SW480 (cell line): ENCODE measurements around the gene AGRN.

Experiments used
- DNase-seq: peaks from one replicate; pipeline ENCODE4 v3.0.0-alpha.2; 2016; ENCODE audit warnings: low spot score

Gene AGRN

DNA sequence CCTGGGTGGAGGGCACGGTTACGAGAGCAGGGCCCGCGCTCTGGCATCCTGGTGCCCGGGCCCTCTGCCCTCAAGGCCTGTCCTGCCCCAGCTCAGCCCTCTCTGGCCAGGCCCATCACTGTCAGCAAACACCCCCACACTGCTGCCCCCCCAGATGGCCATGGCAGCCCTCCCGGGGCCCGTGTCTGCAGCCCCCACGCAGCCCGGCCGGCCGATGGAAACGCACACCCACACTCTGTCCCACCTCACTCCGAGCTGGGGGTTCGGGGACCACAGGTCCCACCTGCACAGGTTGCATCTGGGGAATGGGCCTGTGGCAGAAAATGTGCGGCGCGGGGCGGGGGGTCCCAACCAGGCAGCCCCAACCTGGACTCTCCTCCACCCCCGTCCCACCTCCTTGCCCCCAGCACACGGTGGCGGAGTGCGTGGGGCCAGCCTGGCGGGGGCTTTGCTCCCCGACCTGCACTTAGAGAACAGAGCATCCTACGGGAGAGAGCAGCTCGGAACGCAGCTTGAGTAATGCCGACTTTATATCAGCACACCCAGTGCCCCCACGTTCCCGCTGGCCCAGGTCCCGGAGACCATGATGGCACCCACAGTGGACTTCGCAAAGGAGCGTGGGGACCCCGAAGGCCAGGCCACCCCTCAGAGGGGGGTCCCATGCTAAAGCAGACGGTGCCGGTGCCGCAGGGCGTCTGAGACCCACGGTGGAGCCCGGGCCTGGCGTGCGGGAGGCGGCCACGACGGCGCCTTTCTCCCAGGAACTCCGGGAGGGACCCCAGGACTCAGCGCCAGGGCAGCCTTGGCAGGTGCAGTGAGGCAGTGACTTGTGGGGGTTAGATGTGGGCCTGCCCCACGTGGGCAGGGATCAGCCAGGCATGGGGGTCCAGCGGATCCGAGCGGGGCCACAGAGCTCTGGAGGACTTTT lies 61.7 kb downstream of the AGRN start:
- DNase-seq = no peak

DNA sequence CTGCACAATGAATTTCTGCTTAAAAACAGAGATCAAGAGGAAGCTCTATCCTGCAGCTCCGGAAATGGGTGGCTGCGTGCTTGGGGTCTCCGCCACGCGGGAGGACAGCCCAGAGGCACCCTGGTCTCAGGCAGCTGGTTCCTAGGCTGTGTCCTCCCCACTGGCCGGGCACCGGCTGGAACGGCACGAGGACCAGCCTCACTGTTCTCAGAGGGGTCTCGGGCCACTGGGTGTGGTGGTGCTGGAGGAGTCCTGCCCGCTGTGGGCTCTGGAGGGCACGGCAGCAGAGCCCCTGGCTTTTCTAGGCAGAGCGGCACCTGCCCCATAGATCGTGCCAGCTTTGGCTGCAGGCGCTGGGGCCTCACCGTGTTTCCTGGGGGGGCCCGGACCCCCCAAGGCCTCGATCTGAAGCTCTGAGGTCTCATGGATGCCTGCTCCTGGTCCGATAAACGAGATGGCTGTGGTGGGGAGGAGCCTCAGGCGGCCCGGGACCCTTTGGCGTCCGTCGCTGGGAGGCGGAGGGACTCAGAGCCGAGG lies 62.4 kb downstream of the AGRN start:
- DNase-seq = no peak

DNA sequence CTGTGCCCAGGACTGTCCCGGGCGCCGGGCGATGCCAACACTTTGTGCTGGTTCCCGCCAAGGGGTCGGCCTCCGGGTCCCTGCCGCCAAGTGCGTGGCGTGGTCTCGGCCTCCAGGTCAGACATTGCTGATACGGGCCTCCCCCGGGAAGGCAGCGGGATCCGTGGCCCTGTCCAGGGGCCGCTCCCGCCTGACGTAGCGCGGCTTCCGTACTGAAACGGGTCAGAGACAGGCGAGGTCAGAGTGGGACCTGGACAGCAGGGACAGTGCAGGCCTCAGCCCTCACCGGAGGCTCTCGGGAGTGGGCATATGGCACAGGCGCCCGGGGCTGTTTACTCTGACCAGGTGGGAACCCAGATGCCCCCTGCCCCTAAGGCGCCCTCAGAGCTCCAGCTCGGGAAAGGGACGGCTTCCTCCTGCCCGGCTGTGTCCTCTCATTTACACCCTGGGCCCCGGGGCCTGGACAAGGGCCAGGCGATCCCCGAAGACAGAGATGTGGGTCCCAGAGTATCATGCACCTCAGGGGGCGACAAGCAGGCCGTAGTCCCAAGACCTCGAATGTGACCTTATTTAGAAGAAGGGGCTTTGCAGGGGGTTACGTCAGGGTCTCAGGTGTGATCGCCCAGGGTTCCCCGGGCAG lies 63.0 kb downstream of the AGRN start:
- no peak for DNase-seq

DNA sequence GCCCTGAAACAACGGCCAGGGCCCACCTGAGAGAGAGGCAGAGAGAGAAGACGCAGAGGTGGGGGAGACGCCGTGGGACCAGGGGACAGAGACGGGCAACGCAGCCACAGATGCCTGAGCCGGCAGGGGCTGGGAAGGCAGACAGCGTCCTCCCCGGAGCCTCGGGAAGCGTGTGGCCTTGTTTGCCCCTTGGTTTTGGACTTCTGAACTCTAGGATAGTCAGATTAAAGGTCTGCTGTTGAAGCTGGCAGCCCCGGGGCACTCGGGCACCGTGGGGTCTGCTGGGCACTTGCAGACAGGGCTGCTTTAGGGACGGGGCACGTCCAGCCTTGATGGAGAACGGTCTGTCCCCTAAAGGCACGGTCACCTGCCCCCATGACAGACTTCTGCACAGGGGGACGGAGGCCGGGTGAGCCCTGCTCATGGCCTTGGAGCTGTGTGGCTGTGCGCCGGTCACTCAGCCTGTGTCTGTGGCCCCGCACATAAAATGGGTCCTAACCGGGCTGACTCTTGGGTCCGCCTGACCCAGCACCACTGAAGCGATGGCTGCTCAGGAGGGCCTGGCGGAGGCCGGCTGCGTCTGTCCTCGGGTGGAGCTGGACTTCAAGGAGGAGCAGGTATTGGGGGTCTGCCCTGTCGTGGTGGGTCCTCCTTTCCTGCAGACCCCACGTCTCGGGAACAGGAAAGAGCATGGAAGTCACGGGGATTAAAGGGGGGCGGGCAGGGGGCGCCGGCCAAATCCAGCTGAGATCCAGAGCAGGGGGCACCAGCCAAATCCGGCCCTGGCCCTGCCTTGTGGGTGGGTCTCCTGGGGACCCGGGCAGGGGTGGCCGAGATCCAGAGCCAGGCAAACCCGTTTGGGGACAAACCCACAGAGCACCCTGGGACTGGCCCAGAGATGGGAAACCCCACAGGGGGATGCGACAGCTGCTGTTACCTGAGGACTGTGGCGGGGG lies 63.8 kb downstream of the AGRN start:
- no peak for DNase-seq

DNA sequence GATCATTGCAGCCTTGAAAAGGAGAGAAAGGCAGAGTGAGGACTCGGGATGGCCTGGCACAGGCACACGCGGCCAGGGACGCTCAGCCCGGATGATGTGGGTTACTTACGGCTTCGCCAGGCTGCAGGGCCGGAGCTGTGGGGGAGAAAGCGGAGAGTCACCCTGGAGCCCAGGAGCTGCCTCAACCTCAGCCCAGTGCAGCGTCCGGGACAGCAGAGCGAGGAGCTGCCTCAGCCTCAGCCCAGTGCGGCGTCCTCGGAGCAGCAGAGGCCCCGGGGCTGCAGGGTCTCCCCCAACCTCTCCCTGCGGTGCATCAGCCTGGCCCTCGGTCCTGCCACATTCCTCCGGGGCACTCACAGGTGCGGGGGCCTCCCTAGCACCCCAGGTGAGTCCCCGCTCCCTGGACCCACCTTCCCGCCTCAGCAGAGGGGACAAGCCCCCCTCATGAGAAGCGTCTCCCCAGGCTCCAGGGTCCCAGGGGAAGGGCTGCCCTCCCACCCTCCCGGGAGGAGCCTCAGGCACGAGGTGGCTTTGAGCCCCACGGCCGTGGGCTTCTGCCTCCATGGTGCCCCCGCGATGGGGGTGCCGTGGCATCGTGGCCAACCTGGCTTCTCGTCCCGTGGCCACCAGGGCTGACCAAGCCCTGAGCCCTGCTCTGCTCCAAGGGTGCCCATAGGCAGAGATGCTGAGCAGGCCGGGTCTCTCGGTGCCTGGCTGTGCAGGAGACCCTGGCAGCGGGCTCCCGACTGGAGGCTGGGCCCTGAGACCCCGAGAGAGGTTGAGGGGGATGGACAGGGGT lies 64.7 kb downstream of the AGRN start:
- no peak for DNase-seq

DNA sequence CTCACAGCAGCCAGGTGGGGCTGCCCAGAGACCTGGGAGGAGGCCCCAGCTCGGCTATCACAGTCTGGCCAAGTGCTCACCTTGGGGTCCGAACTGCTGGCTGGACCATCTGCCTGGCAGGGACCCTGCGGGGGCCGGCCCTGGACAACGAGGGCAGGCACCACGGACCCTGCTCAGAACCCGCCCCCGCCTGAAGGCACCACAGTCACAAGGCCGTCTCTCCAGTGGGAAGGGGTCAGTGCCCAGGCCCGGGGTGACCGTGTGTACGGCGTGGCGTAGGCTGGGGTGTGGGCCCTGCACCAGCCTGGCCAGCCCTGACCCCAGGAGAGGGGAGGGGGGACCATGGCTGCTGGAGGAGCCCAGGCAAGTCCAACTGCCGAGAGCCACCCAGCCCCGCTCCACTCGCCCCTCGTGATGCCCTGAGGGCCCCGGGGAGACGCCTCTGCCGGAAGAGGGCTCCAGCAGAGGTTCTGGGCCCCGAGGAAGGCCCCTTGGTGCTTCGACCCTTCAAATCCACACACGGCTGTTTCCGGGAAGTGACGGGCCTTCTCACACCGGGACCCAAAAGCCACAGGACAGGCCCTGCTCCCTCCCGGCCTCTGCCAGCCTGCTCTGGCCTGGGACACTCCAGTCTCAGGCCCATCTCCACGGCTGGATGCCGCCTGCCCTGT lies 65.4 kb downstream of the AGRN start:
- DNase-seq = no peak

DNA sequence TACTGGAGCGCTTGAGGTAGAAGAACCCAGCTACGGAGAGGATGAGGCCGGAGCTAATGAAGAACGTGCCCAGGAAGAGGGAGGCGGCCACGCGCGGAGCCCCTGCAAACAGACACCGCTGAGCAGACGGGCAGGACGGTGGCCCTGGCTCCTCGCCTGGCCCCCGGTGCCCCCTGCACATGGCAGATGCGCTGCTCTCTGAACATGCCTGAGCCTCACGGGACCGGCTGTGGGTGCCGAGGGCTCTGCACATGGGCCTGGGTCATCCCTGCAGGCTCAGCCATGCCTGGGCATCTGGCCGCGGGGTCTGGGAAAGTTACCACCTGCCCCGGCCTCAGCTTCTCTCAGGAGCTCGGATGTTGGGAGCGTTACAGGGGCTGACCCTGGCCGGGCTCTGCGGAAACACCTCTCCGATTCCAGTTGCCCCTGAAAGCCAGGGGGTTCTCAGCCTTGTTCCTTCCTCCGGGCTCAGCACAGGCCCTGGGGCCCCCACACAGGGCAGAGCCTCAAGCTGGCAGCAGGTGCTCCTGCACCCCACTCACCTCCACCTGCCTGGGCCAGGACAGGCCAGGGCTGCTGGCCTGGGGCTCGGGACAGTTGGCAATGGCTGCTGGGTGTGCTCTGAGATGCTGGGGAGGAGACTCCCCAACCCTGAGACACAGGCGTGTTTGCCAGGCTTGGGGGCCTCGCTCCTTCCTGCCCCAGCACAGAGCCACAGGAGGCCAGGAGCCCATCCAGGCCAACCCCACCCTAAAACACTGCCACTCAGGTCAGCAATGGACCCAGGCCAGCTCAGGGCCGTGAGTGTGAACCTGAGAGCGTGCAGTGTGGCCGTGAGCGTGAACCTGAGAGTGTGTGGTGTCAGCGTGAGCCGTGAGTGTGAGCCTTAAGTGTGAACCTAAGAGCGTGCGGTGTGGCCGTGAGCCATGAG lies 66.3 kb downstream of the AGRN start:
- DNase-seq = no peak

DNA sequence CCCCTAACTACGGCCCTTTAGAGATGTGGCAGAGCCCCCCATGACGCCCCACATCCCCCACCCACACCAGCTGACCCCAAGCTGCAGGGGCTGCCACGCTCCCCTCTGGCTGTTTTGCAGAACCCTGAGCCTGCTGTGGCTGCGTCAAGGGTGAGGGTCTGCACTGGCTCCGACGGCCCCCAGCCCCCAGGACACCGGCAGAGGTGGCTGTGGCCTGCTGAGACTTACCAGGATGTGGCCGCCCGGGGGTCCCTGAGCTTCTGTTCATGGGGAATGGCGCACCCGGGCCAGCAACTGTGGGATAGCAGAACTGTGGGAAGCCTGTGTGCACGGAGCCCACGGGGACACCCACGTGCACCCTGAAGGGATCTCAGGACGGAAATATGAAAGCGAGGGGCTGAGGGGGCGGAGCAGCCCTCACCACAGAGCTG lies 67.0 kb downstream of the AGRN start:
- no peak for DNase-seq

DNA sequence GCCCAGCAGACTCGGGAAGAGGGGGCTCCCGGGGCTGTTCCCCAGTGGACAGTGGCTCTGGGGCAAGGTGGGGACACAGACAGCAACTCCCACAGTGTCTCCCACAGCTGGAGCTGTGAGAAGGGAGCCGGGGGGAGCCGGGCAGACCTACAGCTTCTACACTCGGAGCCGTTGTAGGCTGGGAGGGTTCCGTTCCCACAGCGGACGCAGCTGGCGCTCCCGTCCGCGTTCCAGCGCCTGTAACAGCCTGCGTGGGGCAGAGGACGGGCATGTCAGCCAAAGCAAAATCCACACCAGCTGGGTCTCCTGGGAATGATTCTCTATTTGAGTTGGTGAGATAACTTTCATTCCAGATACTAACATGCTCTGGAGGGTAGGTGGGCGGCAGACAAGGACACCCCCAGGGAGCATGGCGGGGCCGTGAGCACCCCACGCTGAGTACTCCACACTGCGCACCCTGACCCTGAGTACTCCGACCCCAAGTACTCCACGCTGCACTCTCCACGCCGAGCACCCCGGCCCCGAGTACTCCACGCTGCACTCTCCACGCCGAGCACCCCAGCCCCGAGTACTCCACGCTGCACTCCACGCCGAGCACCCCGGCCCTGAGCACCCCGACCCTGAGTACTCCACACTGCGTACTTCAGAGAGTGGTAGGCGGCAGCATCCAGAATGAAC lies 67.6 kb downstream of the AGRN start:
- DNase-seq = no peak

DNA sequence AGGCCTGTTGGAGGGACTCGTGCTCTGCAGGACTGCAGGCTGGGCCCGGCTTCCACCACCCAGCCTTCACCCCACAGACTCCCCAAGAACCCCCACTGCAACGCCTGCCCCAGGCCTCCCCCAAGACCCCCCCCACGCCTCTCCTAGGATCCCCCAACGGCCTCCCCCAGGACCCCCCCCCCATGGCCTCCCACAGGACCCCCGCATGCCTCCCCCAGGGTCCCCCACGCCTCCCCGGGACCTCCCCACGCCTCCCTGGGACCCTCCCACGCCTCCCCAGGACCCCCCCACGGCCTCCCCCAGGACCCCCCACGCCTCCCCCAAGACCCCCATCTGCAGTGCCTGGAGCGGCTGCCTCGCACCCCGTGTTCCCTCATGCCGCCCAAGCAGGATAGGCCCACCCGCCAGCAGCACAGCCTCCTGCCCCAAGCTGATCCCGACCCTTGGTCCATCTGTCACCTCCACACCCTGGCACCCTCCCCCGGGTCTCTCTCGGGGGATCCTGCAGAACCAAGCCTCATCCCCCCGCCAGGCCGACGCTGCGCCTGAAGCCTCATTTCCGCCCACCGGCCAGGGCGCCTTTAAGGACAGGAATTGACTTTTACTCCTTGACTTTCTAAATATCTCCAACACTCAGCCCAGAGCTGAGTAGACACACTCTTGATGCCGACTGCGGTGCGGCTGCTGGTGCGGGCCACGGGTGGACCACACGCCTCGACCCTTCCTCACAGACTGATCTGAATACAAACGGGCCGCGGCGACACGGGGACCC lies 68.3 kb downstream of the AGRN start:
- no peak for DNase-seq

DNA sequence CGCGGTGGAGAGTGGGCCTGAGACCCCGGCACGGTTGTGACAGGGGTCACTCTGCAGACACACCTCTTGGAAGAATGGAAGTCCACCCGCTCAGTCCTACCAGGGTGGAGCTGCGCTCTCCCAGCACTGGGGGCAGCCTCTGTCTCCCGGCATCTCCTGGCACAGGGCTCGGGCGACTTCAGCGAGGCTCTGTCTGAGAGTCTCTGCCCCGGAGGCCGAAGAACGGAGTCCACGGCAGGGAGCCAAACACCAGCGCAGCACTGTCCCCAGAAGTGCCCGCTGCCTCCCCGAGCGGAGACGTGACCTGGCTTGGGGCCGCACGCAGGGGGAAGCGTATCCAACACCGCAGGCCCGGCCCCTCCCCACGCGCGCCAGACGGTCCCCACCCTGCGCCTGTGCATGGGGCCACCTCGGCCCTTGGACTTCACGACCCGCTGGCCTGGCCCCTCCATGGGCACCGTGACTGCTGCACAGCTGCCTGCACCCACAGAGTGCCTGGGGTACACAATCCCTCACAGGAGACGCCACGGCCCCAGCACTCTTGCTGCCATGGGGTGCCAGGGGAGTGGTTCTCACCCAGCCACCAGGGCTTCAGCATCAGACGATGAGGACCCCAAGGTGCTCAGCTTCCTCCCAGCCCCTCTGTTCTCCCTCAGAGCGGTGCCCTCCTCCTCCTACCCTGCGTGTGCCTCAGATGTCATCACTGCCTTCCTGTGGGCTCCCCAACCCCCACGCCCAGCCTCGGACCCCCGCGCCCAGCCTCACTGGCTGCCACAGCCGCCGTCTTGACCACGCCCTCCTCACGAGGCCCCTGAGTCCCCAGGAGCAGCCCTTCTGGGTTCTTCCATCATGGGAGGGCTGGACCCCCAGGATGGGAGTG lies 69.1 kb downstream of the AGRN start:
- no peak for DNase-seq

DNA sequence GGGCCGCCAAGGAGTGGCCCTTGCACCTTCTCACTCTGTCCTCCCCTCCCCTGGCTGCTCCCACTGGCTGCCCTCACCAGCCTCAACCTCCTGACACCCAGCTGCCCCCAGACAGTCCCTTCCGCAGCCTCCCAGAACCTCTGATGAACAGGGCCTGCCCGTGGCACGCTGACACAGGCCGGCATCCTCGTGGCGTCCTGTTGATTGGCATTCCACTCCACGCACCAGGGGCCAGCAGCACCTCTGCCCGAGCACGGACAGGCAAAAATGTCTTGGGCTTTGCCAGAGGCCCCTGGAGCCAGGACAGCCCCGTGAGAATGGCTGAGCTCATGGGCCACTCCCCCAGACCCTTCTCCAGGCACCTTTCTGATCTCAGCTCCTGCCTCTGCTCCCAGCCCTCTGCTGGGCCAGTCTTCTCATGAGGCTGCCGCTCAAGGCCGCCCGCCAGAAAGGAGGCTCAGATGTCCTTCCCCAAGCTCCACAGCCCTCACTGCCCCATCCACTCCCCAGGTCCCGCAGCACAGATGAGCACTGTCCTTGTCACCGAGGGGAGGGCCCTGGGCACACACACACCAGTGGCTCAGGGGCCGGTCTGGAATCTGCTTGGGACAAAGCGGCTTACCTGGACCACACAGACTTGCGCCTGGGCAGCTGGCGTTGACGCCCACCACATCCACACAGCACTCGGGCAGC lies 70.0 kb downstream of the AGRN start:
- DNase-seq = no peak

DNA sequence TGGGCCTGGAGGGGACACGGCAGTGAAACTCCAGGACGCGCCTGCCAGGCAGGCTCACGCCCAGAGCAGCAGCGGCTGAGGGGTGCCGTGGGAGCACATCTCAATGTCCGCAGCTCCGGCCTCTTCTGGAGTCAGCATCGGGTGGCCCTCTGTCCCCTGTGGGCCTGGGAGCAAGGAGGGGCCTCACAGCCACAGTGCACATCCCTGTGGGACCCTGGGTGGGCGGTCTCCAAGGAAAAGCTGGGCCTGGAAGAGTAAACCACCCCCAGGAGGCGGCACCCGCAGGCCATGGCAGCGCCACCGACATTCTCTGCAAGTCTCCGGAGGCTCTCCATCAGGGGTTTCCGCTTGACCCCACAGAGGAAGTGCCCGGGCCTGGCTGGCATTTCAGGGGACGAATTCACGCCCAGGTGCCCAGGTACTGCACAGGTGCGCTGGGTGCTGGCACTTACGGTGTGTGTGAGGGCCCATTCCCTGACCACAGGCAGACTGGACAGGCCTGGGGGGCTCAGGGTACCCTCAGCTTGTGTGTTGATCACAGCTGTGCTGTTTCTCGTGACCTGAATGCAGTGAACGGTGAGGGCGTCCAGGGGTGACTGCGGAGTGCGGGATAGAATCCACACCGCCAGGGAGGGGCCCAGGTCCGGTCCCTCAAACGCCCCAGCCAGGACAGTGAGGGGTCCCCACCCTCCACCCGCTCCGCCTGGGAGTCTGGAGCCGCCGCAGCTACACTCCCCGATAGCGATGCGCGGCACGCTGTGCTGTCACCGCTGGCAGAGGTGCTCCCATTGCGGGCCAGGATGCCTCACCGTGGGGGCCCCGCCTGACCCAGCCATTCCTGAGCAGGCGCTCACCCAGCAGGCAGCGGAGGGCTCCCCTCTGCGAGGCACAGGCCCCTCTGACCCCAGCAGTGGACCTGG lies 70.8 kb downstream of the AGRN start:
- no peak for DNase-seq

DNA sequence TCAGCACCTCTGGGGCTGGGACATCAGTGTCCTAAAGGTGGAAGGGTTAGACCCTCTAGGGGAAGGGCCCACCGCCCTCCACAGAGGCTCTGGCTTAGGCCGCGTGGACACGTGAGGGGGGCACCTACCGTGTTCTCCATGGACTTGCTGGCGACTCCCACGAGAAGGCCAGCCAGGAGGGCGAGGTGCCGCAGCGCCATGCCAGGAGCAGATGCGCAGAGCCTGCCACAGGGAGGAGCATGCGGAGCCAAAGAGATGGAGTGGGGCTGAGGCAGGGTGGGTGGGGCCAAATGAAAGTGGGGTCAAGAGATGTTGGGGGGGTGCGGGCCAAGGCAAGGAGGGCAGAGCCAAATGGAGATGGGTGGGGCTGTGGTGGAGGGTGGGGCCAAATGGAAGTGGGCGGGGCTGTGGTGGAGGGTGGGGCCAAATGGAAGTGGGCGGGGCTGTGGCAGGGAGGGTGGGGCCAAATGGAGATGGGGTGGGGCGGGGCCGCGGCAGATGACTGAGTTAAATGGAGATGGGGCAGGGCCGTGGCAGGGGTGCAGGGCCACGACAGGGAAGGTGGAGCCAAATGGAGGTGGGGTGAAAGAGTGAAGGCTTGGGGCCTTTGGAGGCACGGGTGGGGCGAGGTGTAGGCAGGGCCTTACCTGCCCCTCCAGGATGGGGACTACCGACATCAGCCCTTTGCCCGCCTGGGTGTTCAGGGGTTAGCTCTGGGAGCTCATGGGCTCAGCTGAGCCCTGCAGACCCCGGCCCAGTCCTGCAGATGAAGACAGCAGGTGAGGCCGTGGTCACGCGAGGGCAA lies 71.6 kb downstream of the AGRN start:
- DNase-seq = no peak
